Endodermal cell (in vitro differentiated cells): ENCODE measurements around the gene LOX. TPM values are rescaled to one million over a fixed set of nuclear protein-coding genes. Genes with fewer than 3 reads are reported as not detected.

Experiments
- DNase-seq: peaks from one replicate; pipeline ENCODE4 v3.0.0-alpha.2; 2017
- H3K27ac ChIP-seq: 2 replicates; pipeline ENCODE4 v1.5.1; 2013; ENCODE audit warnings: mild to moderate bottlenecking, low read depth, low read length, moderate library complexity
- H3K27me3 ChIP-seq: 2 replicates; pipeline ENCODE4 v1.6.1; 2013; ENCODE audit warnings: mild to moderate bottlenecking, low read length, moderate library complexity; ENCODE audit not compliant: insufficient read depth, control insufficient read depth, poor library complexity, severe bottlenecking
- H3K36me3 ChIP-seq: 2 replicates; pipeline ENCODE4 v1.7.0; 2013; ENCODE audit warnings: mild to moderate bottlenecking, low read length, moderate library complexity; ENCODE audit not compliant: control insufficient read depth, insufficient read depth
- H3K4me1 ChIP-seq: one replicate; pipeline ENCODE4 v1.7.0; 2013; ENCODE audit warnings: low read length; ENCODE audit not compliant: control insufficient read depth, insufficient read depth
- H3K4me3 ChIP-seq: 2 replicates; pipeline ENCODE4 v1.5.1; 2013; ENCODE audit warnings: mild to moderate bottlenecking, low read length, moderate library complexity
- H3K9ac ChIP-seq: 2 replicates; pipeline ENCODE4 v1.6.1; 2013; ENCODE audit warnings: mild to moderate bottlenecking, low read length, moderate library complexity; ENCODE audit not compliant: poor library complexity, severe bottlenecking; ENCODE audit errors: extremely low read depth
- H3K9me3 ChIP-seq: 2 replicates; pipeline ENCODE4 v1.6.1; 2013; ENCODE audit warnings: mild to moderate bottlenecking, low read length, moderate library complexity; ENCODE audit not compliant: control insufficient read depth
- H3K27ac Mint-ChIP-seq: 2 replicates; pipeline ENCODE4 v1.8.0; 2020; ENCODE audit warnings: mixed read lengths
- H3K27me3 Mint-ChIP-seq: 2 replicates; pipeline ENCODE4 v1.8.0; 2021; ENCODE audit warnings: mild to moderate bottlenecking, mixed read lengths; ENCODE audit not compliant: insufficient read depth
- H3K36me3 Mint-ChIP-seq: 2 replicates; pipeline ENCODE4 v1.8.0; 2020; ENCODE audit warnings: low read depth, mixed read lengths
- H3K4me1 Mint-ChIP-seq: 2 replicates; pipeline ENCODE4 v1.8.0; 2020; ENCODE audit warnings: mixed read lengths
- H3K4me3 Mint-ChIP-seq: 2 replicates; pipeline ENCODE4 v1.8.0; 2020; ENCODE audit warnings: mild to moderate bottlenecking, moderate library complexity, mixed read lengths
- H3K9me3 Mint-ChIP-seq: 2 replicates; pipeline ENCODE4 v1.8.0; 2020; ENCODE audit warnings: mild to moderate bottlenecking, mixed read lengths
- WGBS, 2 experiments: methylation state at CpG; one replicate each; pipeline versions ENCODE4 v1.1.5 to v1.1.7; 2013; ENCODE audit warnings: missing lambda C conversion rate in 2 of 2, mixed read lengths in 1 of 2; ENCODE audit not compliant: insufficient coverage in 1 of 2, insufficient read length in 1 of 2; 5-methylcytosine and 5-hydroxymethylcytosine counted together
- total RNA-seq, 2 donors: library from RNA; stranded (reverse); fragmentation: NEBNext Ultra II Directional in 1 of 2; extraction: Animal tissue kit (Norgen Biotek cat#: 25700) in 1 of 2; gene quantifications; 2 replicates in 1 of 2; 3 replicates in 1 of 2; pipeline ENCODE4 v1.2.1, GENCODE V29; 2021
- TF ChIP-seq, protein P1 (sequence below): fragments of 200-600 bp; sonication (generic); conservative IDR thresholded peaks from 2 replicates; pipeline ENCODE4 v1.5.0; 2021; ENCODE audit warnings: antibody characterized with exemption, mild to moderate bottlenecking

The LOX gene
- total RNA-seq, 2 donors from 2014 or later = 16.4 to 16.5 TPM

GRCh38 chr5:122093415-122094180 is 15.5 kb upstream of the LOX start:
- H3K36me3 ChIP-seq = no peaks in the 10 kb centered on the region
- H3K4me3 ChIP-seq = no peak overlapping the region
- no peaks in the 10 kb centered on the region for H3K4me1 ChIP-seq
- Mint-ChIP-seq H3K4me3 (no peak overlapping the region), H3K27me3 (no peaks in the 10 kb centered on the region), H3K27ac (no peak overlapping the region), H3K36me3 (no peaks in the 10 kb centered on the region), H3K4me1 (peaks cover 14% of the 10 kb centered on the region), H3K9me3 (no peaks in the 10 kb centered on the region)
- H3K9ac ChIP-seq = no peak overlapping the region
- H3K9me3 ChIP-seq = no peaks in the 10 kb centered on the region
- WGBS, 2 experiments = 86 to 100% methylated on average over 4 to 7 of the region's 7 CpGs
- no peaks in the 10 kb centered on the region for H3K27me3 ChIP-seq
- H3K27ac ChIP-seq = no peak overlapping the region
- DNase-seq = no peak
- TF ChIP-seq, protein P1, sequence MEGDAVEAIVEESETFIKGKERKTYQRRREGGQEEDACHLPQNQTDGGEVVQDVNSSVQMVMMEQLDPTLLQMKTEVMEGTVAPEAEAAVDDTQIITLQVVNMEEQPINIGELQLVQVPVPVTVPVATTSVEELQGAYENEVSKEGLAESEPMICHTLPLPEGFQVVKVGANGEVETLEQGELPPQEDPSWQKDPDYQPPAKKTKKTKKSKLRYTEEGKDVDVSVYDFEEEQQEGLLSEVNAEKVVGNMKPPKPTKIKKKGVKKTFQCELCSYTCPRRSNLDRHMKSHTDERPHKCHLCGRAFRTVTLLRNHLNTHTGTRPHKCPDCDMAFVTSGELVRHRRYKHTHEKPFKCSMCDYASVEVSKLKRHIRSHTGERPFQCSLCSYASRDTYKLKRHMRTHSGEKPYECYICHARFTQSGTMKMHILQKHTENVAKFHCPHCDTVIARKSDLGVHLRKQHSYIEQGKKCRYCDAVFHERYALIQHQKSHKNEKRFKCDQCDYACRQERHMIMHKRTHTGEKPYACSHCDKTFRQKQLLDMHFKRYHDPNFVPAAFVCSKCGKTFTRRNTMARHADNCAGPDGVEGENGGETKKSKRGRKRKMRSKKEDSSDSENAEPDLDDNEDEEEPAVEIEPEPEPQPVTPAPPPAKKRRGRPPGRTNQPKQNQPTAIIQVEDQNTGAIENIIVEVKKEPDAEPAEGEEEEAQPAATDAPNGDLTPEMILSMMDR = no peak

GRCh38 chr5:122091936-122092600 is 14.0 kb upstream of the LOX start:
- Mint-ChIP-seq H3K4me3 (no peak overlapping the region), H3K36me3 (no peaks in the 10 kb centered on the region), H3K9me3 (no peaks in the 10 kb centered on the region), H3K27ac (no peak overlapping the region), H3K27me3 (no peaks in the 10 kb centered on the region), H3K4me1 (peaks cover 14% of the 10 kb centered on the region)
- 53 to 59% methylated on average over 5 to 9 of the region's 9 CpGs for WGBS, 2 experiments
- H3K4me1 ChIP-seq = no peaks in the 10 kb centered on the region
- H3K27ac ChIP-seq = no peak overlapping the region
- H3K9ac ChIP-seq = no peak overlapping the region
- H3K4me3 ChIP-seq = no peak overlapping the region
- TF ChIP-seq, protein P1 = peak; percentile 75
- DNase-seq = peak; percentile 52
- H3K36me3 ChIP-seq = no peaks in the 10 kb centered on the region
- no peaks in the 10 kb centered on the region for H3K27me3 ChIP-seq
- no peaks in the 10 kb centered on the region for H3K9me3 ChIP-seq

GRCh38 chr5:122089096-122090013 is 11.3 kb upstream of the LOX start:
- Histone ChIP-seq H3K4me1 (no peaks in the 10 kb centered on the region), H3K27ac (no peak overlapping the region), H3K9ac (no peak overlapping the region), H3K36me3 (no peaks in the 10 kb centered on the region), H3K27me3 (no peaks in the 10 kb centered on the region), H3K4me3 (no peak overlapping the region), H3K9me3 (no peaks in the 10 kb centered on the region)
- Mint-ChIP-seq H3K36me3 (no peaks in the 10 kb centered on the region), H3K27ac (no peak overlapping the region), H3K4me1 (peaks cover 14% of the 10 kb centered on the region), H3K9me3 (no peaks in the 10 kb centered on the region), H3K27me3 (peaks cover 2% of the 10 kb centered on the region), H3K4me3 (no peak overlapping the region)
- TF ChIP-seq, protein P1 = no peak
- 78 to 100% methylated on average over 1 to 2 of the region's 2 CpGs for WGBS, 2 experiments
- DNase-seq = no peak
